CD4-positive, alpha-beta T cell treated with Interleukin-6 for 4 hours (primary cell): ENCODE measurements around the gene MPND.
"Not testable (repeated sequence)": the region's sequence is repeated elsewhere in the genome, so short reads cannot be mapped to it uniquely, and the experiment has no call there.

Experiments used
- DNase-seq: peaks from one replicate; pipeline ENCODE4 v3.0.0-alpha.2; 2020; ENCODE audit warnings: mixed read lengths

The MPND gene

GRCh38 chr19:4322942-4323665 is 20.3 kb upstream of the MPND start:
- no peak for DNase-seq

GRCh38 chr19:4323692-4324091 is 19.7 kb upstream of the MPND start:
- DNase-seq = no peak

- no peak for DNase-seq
Measured at GRCh38 chr19:4324228-4324627, 19.1 kb upstream of the MPND start.

DNA sequence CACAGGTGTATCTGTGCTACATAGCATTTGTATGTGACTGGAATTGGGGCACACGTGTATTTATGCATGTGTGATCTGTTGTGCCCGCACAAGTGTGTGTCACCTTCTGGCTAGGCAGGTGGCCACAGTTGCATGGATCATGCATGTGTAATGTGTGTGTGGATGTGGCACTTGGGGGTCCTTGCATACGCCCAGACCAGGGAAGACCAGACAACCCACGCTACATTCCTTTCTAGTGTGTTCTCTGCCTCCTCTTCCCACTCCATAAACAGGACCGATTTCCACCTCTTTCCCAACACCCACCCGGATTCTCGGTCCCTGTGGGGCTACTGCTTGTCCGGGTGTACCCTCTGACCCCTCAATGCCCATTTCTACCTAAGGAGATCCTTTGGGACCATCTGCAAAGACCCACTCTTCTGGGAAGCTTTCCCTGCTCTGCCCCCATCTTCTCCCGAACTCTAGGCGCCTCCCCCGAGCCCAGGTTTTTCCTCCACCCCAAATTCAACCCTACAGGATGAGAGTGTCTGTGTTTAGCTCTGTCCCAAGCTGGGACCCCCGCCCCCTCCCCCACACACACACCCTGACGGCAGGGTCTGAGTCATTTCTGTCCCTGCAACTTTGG is 17.0 kb upstream of the MPND start:
- DNase-seq = no peak

GRCh38 chr19:4326837-4327251 is 16.5 kb upstream of the MPND start:
- DNase-seq = peak; percentile 53

- peak; percentile 86 for DNase-seq
Measured at GRCh38 chr19:4327252-4327876, 16.0 kb upstream of the MPND start.

GRCh38 chr19:4327877-4328242 is 15.5 kb upstream of the MPND start:
- DNase-seq = no peak

- peak; percentile 96 for DNase-seq
Measured at GRCh38 chr19:4328243-4328990, 14.9 kb upstream of the MPND start.

- peak; percentile 36 for DNase-seq
Measured at GRCh38 chr19:4328991-4329681, 14.2 kb upstream of the MPND start.

GRCh38 chr19:4329858-4330257 is 13.5 kb upstream of the MPND start:
- no peak for DNase-seq

DNA sequence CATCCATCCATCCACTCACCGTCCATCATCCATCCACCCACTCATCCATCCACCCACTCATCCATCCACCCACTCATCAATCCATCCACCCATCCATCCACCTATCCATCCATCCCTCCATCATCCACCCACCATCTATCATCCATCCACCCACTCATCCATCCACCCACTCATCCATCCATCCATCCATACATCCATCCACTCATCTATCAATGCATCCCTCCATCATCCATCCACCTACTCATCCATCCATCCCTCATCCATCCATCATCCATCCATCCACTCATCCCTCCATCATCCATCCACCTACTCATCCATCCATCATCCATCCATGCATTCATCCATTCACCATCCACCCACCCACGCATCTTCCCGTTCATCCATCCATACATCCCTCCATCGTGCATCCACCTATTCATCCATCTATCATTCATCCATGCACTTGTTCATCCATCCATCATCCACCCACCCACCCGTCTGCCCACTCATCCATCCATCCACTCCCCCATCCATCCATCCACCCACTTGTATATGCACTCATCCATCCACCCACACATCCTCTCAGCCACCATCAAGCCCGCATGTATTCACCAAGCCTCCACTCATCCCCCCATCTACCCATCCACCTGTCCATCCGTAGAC is 8.3 kb upstream of the MPND start:
- no peak for DNase-seq

DNA sequence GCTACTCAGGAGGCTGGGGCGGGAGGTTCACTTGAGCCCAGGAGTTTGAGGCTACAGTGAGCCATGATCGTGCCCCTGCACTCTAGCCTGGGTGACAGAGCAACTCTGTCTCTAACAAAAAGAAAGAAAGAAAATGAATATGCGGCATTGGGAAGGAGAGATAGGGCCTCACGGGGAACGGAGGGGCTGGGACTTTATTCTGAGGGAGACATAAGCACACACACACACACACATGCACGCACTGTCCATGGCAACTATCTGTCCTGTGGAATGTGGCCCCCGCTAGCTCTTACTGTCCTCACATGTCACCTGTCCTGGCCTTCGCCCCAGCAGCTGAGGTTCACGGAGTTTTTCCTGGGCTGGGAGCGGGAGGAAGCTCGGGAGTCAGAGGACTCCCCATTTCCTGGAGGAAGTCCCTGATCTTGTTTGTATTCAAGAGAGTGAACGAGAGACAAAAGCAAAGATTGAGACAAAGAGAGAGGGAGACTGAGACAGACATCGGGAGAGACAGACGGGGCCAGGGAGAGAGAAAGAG is 5.4 kb upstream of the MPND start:
- DNase-seq = no peak

GRCh38 chr19:4338441-4339355 is 4.7 kb upstream of the MPND start, which contains the start of gene STAP2:
TSS of gene STAP2 (minus strand) at chr19:4338827. CDS start at chr19:4338753, 74 bp downstream.
- DNase-seq = peak; percentile 47

- DNase-seq = no peak
Measured at GRCh38 chr19:4342314-4342614, 1.1 kb upstream of the MPND start.

GRCh38 chr19:4342615-4343369 is 570 bp upstream of the MPND start:
- DNase-seq = peak; percentile 91

DNA sequence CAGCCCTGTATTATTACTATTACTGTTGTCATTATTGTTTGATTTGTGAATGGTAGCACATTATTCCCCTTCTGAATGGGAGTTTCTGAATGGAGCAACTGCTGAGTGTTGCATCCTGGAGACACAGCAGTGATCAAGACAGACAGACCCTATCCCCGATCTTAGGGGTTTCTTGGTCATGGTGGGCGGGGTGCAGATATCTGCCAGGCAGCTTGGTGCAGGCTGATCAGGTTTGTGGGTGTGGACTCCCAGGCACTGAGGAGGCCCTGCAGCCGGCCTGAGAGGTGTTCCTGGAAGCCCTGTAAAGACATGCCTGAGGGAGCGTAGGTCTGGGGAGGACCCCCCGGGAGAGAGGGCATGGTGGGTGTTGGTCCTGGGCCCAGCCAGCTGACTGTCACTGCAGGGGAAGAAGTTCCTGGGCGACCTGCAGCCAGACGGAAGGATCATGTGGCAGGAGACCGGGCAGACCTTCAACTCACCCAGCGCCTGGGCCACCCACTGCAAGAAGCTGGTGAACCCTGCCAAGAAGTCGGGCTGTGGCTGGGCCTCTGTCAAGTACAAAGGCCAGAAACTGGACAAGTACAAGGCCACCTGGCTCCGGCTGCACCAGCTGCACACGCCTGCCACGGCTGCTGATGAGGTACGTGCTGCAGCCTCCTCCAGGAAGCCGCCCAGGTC is 2.1 kb downstream of the MPND start:
- no peak for DNase-seq

DNA sequence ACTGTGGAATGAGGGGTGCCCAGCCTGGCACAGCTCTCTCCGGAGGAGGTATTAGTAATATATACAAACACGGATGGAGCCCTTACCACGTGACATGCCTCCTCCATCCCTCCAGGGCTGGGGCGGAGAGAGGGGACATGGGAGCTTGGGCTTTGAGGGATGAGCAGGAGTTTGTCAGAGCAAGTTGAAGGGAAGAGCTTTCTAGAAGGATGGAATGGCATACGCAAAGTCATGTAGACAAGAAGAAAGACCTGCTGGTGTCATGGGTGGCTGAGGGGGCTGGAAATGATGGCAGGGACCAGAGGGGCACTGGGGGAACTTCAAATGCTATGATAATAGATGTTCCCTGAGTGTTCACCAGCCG is 2.6 kb downstream of the MPND start:
- DNase-seq = no peak

- no peak for DNase-seq
Measured at GRCh38 chr19:4347521-4347920, 4.2 kb downstream of the MPND start.

- not testable (repeated sequence) for DNase-seq
Measured at GRCh38 chr19:4349225-4349624, 5.9 kb downstream of the MPND start.

DNA sequence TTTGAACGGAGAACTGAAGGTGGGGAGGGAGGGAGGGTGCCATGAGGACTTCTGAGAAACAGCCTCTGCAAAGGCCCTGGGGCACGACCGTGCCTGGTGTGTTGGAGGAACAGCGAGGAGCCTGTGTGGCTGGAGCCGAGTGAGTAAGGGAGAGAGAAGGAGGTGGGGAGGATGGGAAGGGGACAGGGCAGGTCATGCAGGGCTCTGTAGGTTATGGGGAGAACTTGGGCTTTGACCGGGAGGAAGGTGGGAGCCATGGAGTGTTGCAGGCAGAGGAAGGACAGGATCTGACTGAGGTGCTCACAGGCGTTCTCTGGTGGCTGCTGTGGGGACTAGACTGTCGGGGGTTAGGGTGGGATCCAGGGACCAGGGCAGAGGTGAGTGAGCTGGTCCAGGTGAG is 6.7 kb downstream of the MPND start:
- DNase-seq = no peak
